Amygdala (tissue), 56 donors: Measurements from ENCODE around the gene RPL5.

ENCODE experiments used
- DNase-seq, 56 donors: peaks; one replicate each; lab custom pipeline; 2025; lab: John Stamatoyannopoulos, UW

RPL5 gene

GRCh38 chr1:92886886-92887419 lies 55.1 kb downstream of the RPL5 start:
- no peak for DNase-seq

GRCh38 chr1:92887465-92887864 lies 55.6 kb downstream of the RPL5 start:
- DNase-seq = no peak
